Measurements from ENCODE around the gene CORO6.

CORO6 gene

DNA sequence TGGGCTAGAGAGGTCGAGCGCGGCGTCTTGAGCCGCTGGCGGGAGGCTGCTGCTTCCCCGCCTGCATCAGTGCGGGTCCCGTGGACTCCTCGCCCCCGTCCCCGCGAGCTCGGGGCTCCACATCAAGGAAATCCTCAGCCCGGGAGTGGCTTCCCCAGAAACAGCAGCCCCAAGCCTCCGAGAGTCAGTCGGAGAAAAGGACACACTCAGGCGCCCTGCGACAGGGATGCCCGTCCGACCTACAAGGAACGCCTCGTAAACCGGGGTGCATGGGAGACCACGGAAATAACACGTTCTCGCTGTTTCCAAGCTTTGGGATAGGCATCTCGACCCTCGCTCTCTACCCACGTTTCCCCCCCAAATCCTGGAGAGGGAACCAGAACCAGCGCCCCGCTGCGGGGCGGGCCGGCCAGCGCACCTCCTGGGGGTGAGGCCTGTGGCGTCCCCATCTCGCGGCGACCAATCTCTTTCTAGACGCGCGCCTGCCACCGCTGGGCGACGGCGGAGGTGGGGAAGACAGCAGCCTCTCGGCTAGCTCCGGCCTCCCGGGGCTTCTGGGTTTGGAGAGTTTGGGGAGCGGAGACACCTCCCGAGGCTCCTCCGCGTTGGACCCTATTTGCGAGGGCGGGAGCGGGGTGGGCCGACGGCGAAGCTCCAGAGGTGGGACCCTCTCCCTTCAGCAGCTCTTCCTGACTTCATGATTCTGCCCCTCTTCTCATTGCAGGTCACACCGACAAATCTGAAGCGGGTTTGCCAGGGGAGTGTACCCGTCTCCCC is 55.0 kb downstream of the CORO6 start:
- H3K9me3 ChIP-seq (replicated peaks; ENCODE audit: insufficient read depth, low read length) = no peaks in the 10 kb centered on the region
- peak overlapping the region; percentile 61; the same call in 1 of the 2 replicates for H3K9ac ChIP-seq (ENCODE audit: low read length)
- peak overlapping the region; percentile 82 for H2AFZ ChIP-seq (ENCODE audit: low read length)
- H3K79me2 ChIP-seq (ENCODE audit: low read length) = peaks cover 14% of the 10 kb centered on the region
- H3K4me2 ChIP-seq (ENCODE audit: low read depth, low read length) = peak overlapping the region; percentile 99
- H4K20me1 ChIP-seq (ENCODE audit: insufficient read depth, low read length) = no peaks in the 10 kb centered on the region
- peak; percentile 79 for DNase-seq
- no peaks in the 10 kb centered on the region for H3K9me2 ChIP-seq (replicated peaks; ENCODE audit: insufficient read depth, low read length)
- peaks cover 34% of the 10 kb centered on the region for H3F3A ChIP-seq (ENCODE audit: insufficient read depth, low read length)
- peaks cover 11% of the 10 kb centered on the region for H3K4me1 ChIP-seq (ENCODE audit: low read length)
- TF ChIP-seq, protein P1, sequence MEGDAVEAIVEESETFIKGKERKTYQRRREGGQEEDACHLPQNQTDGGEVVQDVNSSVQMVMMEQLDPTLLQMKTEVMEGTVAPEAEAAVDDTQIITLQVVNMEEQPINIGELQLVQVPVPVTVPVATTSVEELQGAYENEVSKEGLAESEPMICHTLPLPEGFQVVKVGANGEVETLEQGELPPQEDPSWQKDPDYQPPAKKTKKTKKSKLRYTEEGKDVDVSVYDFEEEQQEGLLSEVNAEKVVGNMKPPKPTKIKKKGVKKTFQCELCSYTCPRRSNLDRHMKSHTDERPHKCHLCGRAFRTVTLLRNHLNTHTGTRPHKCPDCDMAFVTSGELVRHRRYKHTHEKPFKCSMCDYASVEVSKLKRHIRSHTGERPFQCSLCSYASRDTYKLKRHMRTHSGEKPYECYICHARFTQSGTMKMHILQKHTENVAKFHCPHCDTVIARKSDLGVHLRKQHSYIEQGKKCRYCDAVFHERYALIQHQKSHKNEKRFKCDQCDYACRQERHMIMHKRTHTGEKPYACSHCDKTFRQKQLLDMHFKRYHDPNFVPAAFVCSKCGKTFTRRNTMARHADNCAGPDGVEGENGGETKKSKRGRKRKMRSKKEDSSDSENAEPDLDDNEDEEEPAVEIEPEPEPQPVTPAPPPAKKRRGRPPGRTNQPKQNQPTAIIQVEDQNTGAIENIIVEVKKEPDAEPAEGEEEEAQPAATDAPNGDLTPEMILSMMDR (IDR thresholded peaks at IDR 0.05; ENCODE audit: low read length) = peak; percentile 51
- TF ChIP-seq EZH2 (optimal IDR thresholded peaks at IDR 0.05; ENCODE audit: low read depth, low read length) (no peak), EZH2phosphoT487 (IDR thresholded peaks at IDR 0.05; ENCODE audit: low read length) (no peak)
- peak overlapping the region; percentile 75; the same call in 1 of the 2 replicates for H3K27ac ChIP-seq (ENCODE audit: low read length)
- no peaks in the 10 kb centered on the region for H3K27me3 ChIP-seq (replicated peaks; ENCODE audit: insufficient read depth, low read length)
- peak overlapping the region; percentile 77 for H3K4me3 ChIP-seq (ENCODE audit: low read length)
- H3K36me3 ChIP-seq (replicated peaks; ENCODE audit: insufficient read depth, low read length) = no peaks in the 10 kb centered on the region

DNA sequence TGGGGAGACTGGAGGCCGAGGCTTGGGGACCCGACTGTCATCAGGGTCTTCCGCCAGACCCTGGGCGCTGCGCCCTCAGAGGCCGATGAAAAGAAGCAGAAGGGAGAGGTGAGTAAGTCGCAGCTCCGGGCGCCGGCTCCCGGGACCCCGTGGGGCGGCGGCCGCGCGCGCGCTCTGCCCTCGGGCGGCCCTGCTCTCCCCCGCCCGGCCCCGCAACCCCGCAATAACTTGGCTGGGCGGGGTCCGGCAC is 55.5 kb downstream of the CORO6 start:
- DNase-seq = peak; percentile 31
- Histone ChIP-seq H3K27me3 (replicated peaks; ENCODE audit: insufficient read depth, low read length) (no peaks in the 10 kb centered on the region), H3K4me1 (ENCODE audit: low read length) (peaks cover 11% of the 10 kb centered on the region)

DNA sequence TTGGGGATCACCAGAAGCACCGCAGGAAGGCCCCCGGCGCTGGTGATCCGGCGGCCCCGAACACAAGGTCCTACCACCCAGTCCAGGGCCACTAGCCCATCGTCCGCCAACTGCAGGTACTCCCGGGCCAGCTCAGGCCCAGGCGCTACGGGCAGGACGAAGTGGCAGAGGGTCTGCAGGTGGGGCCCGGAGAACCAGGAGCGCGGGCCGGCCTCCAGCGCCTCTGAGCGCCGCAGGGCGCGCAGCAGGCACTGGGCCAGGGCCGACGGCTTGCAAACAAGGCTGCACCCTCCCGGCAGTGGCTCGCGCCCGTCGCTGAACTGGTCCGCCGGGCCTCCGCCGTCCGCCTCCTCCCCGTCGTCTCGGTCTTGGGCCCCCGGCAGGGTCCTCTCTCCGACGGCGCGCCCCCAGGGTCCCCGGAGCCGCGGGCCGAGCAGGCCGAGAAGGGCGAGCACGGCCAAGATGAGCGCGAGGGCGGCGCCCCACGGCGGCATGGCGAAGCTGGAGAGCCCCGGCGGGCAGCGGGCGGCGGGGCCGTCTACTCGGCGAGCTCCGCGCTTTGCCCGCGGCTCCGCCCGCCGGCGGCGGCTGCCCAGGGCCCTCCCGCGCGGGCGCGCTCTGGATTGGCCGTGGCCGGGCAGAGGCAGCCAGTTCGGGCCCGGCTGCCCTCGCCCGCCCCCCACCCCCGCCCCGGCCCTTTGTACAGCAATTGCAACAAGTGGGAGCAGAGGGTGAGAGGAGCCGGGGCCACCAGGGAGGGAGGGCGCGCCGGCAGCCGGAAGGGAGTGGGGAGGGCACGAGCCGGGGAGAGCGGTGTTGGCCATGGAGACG is 56.0 kb downstream of the CORO6 start, which contains the start of gene ABHD15:
ABHD15 (minus strand) TSS at position 565 of the 831 bp plus-strand sequence; CDS start at position 494, 71 bp downstream.
- Histone ChIP-seq H3K27me3 (replicated peaks; ENCODE audit: insufficient read depth, low read length) (no peaks in the 10 kb centered on the region), H2AFZ (ENCODE audit: low read length) (peak within 1 kb of the TSS; percentile 82), H4K20me1 (ENCODE audit: insufficient read depth, low read length) (no peaks in the 10 kb centered on the region), H3K4me2 (ENCODE audit: low read depth, low read length) (peak within 1 kb of the TSS; percentile 99), H3K27ac (ENCODE audit: low read length) (peak within 1 kb of the TSS; percentile 75; the same call in 1 of the 2 replicates), H3K4me1 (ENCODE audit: low read length) (peaks cover 11% of the 10 kb centered on the region), H3F3A (ENCODE audit: insufficient read depth, low read length) (peaks cover 34% of the 10 kb centered on the region), H3K9me3 (replicated peaks; ENCODE audit: insufficient read depth, low read length) (no peaks in the 10 kb centered on the region), H3K9me2 (replicated peaks; ENCODE audit: insufficient read depth, low read length) (no peaks in the 10 kb centered on the region), H3K9ac (ENCODE audit: low read length) (peak within 1 kb of the TSS; percentile 72), H3K79me2 (ENCODE audit: low read length) (peaks cover 14% of the 10 kb centered on the region), H3K4me3 (ENCODE audit: low read length) (peak within 1 kb of the TSS; percentile 77), H3K36me3 (replicated peaks; ENCODE audit: insufficient read depth, low read length) (no peaks in the 10 kb centered on the region)
- peak; percentile 75 for DNase-seq
- TF ChIP-seq EZH2phosphoT487 (IDR thresholded peaks at IDR 0.05; ENCODE audit: low read length) (no peak), EZH2 (optimal IDR thresholded peaks at IDR 0.05; ENCODE audit: low read depth, low read length) (no peak)
- TF ChIP-seq, protein P1 (IDR thresholded peaks at IDR 0.05; ENCODE audit: low read length) = no peak

More for the DNA sequence above, 55.5 kb downstream of the CORO6 start:
- Histone ChIP-seq H3K9me3 (replicated peaks; ENCODE audit: insufficient read depth, low read length) (no peaks in the 10 kb centered on the region), H4K20me1 (ENCODE audit: insufficient read depth, low read length) (no peaks in the 10 kb centered on the region), H2AFZ (ENCODE audit: low read length) (peak overlapping the region; percentile 82), H3K79me2 (ENCODE audit: low read length) (peaks cover 14% of the 10 kb centered on the region), H3K9ac (ENCODE audit: low read length) (peak overlapping the region; percentile 61; the same call in 1 of the 2 replicates), H3K4me3 (ENCODE audit: low read length) (peak overlapping the region; percentile 77), H3K36me3 (replicated peaks; ENCODE audit: insufficient read depth, low read length) (no peaks in the 10 kb centered on the region), H3K4me2 (ENCODE audit: low read depth, low read length) (peak overlapping the region; percentile 99), H3K9me2 (replicated peaks; ENCODE audit: insufficient read depth, low read length) (no peaks in the 10 kb centered on the region), H3K27ac (ENCODE audit: low read length) (peak overlapping the region; percentile 75; the same call in 1 of the 2 replicates), H3F3A (ENCODE audit: insufficient read depth, low read length) (peaks cover 34% of the 10 kb centered on the region)
- TF ChIP-seq EZH2 (optimal IDR thresholded peaks at IDR 0.05; ENCODE audit: low read depth, low read length) = no peak
- TF ChIP-seq, protein P1 (IDR thresholded peaks at IDR 0.05; ENCODE audit: low read length) = no peak
- TF ChIP-seq EZH2phosphoT487 (IDR thresholded peaks at IDR 0.05; ENCODE audit: low read length) = no peak
